Neural crest cell (in vitro differentiated cells): ENCODE data around the gene CPSF4L. TPM values are rescaled to one million over a fixed set of nuclear protein-coding genes. Genes with fewer than 3 reads are reported as not detected.

Experiments
- DNase-seq: peaks from one replicate; pipeline ENCODE4 v3.0.0; 2021; ENCODE audit warnings: low read depth, mixed read lengths, low spot score
- H3K27ac Mint-ChIP-seq: one replicate; pipeline ENCODE4 v1.8.0; 2021; ENCODE audit warnings: mild to moderate bottlenecking, mixed read lengths; ENCODE audit not compliant: unreplicated experiment
- H3K27me3 Mint-ChIP-seq: 2 replicates; pipeline ENCODE4 v1.8.0; 2021; ENCODE audit warnings: low read depth, mild to moderate bottlenecking, mixed read lengths
- H3K36me3 Mint-ChIP-seq: 2 replicates; pipeline ENCODE4 v1.8.0; 2021; ENCODE audit warnings: low read depth, mild to moderate bottlenecking, mixed read lengths
- H3K4me1 Mint-ChIP-seq: 2 replicates; pipeline ENCODE4 v1.8.0; 2021; ENCODE audit warnings: mixed read lengths
- H3K4me3 Mint-ChIP-seq: one replicate; pipeline ENCODE4 v1.8.0; 2021; ENCODE audit warnings: mild to moderate bottlenecking, mixed read lengths
- H3K9me3 Mint-ChIP-seq: 2 replicates; pipeline ENCODE4 v1.8.0; 2021; ENCODE audit warnings: mixed read lengths
- total RNA-seq: library from RNA; stranded (reverse); gene quantifications from 2 replicates; pipeline ENCODE4 v1.2.1, GENCODE V29; 2021
- TF ChIP-seq, protein P1 (sequence below): fragments of 200-600 bp; sonication (generic); conservative IDR thresholded peaks from 2 replicates; pipeline ENCODE4 v1.5.0; 2021; ENCODE audit warnings: antibody characterized with exemption, mild to moderate bottlenecking

CPSF4L gene
- total RNA-seq, 1 donor from 2014 or later = not detected

- Mint-ChIP-seq H3K27me3 (peaks cover 57% of the 10 kb centered on the region), H3K4me1 (peaks cover 39% of the 10 kb centered on the region), H3K27ac (no peak overlapping the region), H3K4me3 (no peak overlapping the region), H3K36me3 (no peaks in the 10 kb centered on the region), H3K9me3 (no peaks in the 10 kb centered on the region)
- TF ChIP-seq, protein P1, sequence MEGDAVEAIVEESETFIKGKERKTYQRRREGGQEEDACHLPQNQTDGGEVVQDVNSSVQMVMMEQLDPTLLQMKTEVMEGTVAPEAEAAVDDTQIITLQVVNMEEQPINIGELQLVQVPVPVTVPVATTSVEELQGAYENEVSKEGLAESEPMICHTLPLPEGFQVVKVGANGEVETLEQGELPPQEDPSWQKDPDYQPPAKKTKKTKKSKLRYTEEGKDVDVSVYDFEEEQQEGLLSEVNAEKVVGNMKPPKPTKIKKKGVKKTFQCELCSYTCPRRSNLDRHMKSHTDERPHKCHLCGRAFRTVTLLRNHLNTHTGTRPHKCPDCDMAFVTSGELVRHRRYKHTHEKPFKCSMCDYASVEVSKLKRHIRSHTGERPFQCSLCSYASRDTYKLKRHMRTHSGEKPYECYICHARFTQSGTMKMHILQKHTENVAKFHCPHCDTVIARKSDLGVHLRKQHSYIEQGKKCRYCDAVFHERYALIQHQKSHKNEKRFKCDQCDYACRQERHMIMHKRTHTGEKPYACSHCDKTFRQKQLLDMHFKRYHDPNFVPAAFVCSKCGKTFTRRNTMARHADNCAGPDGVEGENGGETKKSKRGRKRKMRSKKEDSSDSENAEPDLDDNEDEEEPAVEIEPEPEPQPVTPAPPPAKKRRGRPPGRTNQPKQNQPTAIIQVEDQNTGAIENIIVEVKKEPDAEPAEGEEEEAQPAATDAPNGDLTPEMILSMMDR = no peak
- DNase-seq = no peak
Measured at GRCh38 chr17:73286863-73287296, 25.2 kb upstream of the CPSF4L start.

GRCh38 chr17:73285916-73286862, 24.5 kb upstream of the CPSF4L start:
- Mint-ChIP-seq H3K36me3 (no peaks in the 10 kb centered on the region), H3K9me3 (no peaks in the 10 kb centered on the region), H3K27me3 (peaks cover 60% of the 10 kb centered on the region), H3K4me3 (no peak overlapping the region), H3K4me1 (peaks cover 39% of the 10 kb centered on the region), H3K27ac (no peak overlapping the region)
- no peak for DNase-seq
- TF ChIP-seq, protein P1 = no peak

- Mint-ChIP-seq H3K36me3 (no peaks in the 10 kb centered on the region), H3K9me3 (no peaks in the 10 kb centered on the region), H3K27ac (no peak overlapping the region), H3K4me3 (no peak overlapping the region), H3K4me1 (peaks cover 38% of the 10 kb centered on the region), H3K27me3 (peaks cover 60% of the 10 kb centered on the region)
- DNase-seq = no peak
- TF ChIP-seq, protein P1 = no peak
Measured at GRCh38 chr17:73285603-73285908, 23.9 kb upstream of the CPSF4L start.

DNA sequence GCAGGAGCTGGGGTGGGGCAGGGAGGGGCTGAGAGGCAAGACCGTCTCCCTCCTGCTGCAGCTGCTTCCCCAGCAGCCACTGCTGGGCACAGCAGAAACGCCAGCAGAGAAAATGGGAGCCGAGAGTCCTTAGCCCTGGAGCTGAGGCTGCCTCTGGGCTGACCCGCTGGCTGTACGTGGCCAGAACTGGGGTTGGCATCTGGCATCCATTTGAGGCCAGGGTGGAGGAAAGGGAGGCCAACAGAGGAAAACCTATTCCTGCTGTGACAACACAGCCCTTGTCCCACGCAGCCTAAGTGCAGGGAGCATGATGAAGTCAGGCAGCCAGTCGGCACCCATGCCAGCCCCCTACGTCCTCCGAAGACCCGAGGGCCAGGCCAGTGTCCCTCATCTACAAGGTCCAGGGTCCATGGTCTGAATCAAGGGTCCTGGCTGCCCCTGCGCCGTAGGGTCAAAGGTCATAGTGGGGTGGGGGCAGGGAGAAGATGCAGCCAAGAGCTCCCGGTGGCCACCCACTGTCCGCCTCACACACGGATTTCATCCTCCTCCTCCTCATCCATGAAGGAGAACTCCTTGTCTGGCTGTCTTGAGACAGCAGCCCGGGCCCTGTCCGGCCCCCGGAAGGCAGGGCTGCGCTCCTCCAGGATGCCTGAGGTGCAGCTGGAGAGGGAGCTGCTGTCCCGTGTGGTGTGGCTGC, 23.4 kb upstream of the CPSF4L start:
- Mint-ChIP-seq H3K36me3 (no peaks in the 10 kb centered on the region), H3K9me3 (no peaks in the 10 kb centered on the region), H3K4me3 (no peak overlapping the region), H3K27ac (peak overlapping the region; percentile 43), H3K27me3 (peaks cover 58% of the 10 kb centered on the region), H3K4me1 (peaks cover 35% of the 10 kb centered on the region)
- TF ChIP-seq, protein P1 = no peak
- no peak for DNase-seq

- H3K27me3 Mint-ChIP-seq = peaks cover 57% of the 10 kb centered on the region
- H3K4me3 Mint-ChIP-seq = no peak overlapping the region
- TF ChIP-seq, protein P1 = no peak
- H3K27ac Mint-ChIP-seq = peak overlapping the region; percentile 43
- DNase-seq = no peak
- H3K36me3 Mint-ChIP-seq = no peaks in the 10 kb centered on the region
- H3K9me3 Mint-ChIP-seq = no peaks in the 10 kb centered on the region
- peaks cover 29% of the 10 kb centered on the region for H3K4me1 Mint-ChIP-seq
Measured at GRCh38 chr17:73284354-73284753, 22.7 kb upstream of the CPSF4L start.
